Heart right ventricle (tissue), 16 donors: ENCODE data around the gene PDE3A. TPM values are rescaled to one million over a fixed set of nuclear protein-coding genes. Genes with fewer than 3 reads are reported as not detected.
A peak's percentile ranks its signal among the peaks of the same experiment; 100 is the strongest.

Experiments
- ATAC-seq, 8 donors: fragments of 200-7000 bp; cut with Tn5 transposase; one replicate each; pipeline ENCODE4 v1.9.1; 2020; ENCODE audit warnings: mild to moderate bottlenecking in 8 of 8, moderate library complexity in 8 of 8, moderate number of reproducible peaks in 1 of 8
- DNase-seq, 2 donors: peaks; one replicate each; pipeline ENCODE4 v3.0.0-alpha.2; 2020
- H3K27ac ChIP-seq, 10 donors: fragments of 200-600 bp; sonication (generic) in 2 of 10; one replicate each; pipeline versions ENCODE4 v1.5.0 to v1.8.0; 2020 to 2022; ENCODE audit warnings: mild to moderate bottlenecking in 3 of 10
- H3K27me3 ChIP-seq, 7 donors: fragments of 200-600 bp; one replicate each; pipeline ENCODE4 v1.8.0; 2021 to 2022; ENCODE audit warnings: mild to moderate bottlenecking in 2 of 7
- H3K36me3 ChIP-seq, 9 donors: fragments of 200-600 bp; sonication (generic) in 1 of 9; one replicate each; pipeline versions ENCODE4 v1.5.0 to v1.8.0; 2020 to 2022; ENCODE audit warnings: mild to moderate bottlenecking in 2 of 9
- H3K4me1 ChIP-seq, 9 donors: fragments of 200-600 bp; sonication (generic) in 1 of 9; one replicate each; pipeline versions ENCODE4 v1.5.0 to v1.8.0; 2020 to 2022; ENCODE audit warnings: mild to moderate bottlenecking in 4 of 9
- H3K4me3 ChIP-seq, 10 donors: fragments of 200-600 bp; sonication (generic) in 2 of 10; one replicate each; pipeline versions ENCODE4 v1.5.0 to v1.8.0; 2020 to 2022; ENCODE audit warnings: mild to moderate bottlenecking in 7 of 10, moderate library complexity in 2 of 10
- H3K9me3 ChIP-seq, 11 donors: fragments of 200-600 bp in 10 of 11; sonication (generic) in 2 of 11; one replicate each; pipeline versions ENCODE4 v1.5.0 to v1.8.0; 2013 to 2022; ENCODE audit warnings: mild to moderate bottlenecking in 2 of 11, control low read depth in 1 of 11, moderate library complexity in 1 of 11
- WGBS, 2 donors: extraction: QIAGEN DNeasy Blood & Tissue Kit; methylation state at CpG; one replicate each; pipeline ENCODE4 v1.1.7; 2013; ENCODE audit warnings: inconsistent platforms in 1 of 2; 5-methylcytosine and 5-hydroxymethylcytosine counted together
- intact Hi-C, 10 donors: fragments of 100-400 bp; cut with DNase I; formaldehyde crosslinking; loops; one replicate each; pipeline versions ENCODE4 v1.11.1 to v1.14.2; 2022
- polyA plus RNA-seq, 2 donors: library from polyadenylated mRNA; stranded (reverse); fragments of 200-250 nt; gene quantifications; one replicate each; pipeline ENCODE4 v1.2.3, GENCODE V29; 2013
- total RNA-seq, 10 donors: library from RNA; stranded (reverse); fragmentation: NEBNext Ultra II Directional in 3 of 10; extraction: Animal tissue kit (Norgen Biotek cat#: 25700) in 3 of 10; gene quantifications; one replicate each; pipeline versions ENCODE4 v1.2.1 to v1.2.4, GENCODE V29; 2021 to 2023
- TF ChIP-seq, protein P1 (sequence below), 9 donors: fragments of 200-600 bp; sonication (generic) in 2 of 9; IDR thresholded peaks; one replicate each; pipeline versions ENCODE4 v1.5.0 to v1.8.0; 2021 to 2022; ENCODE audit warnings: antibody characterized with exemption in 9 of 9, mild to moderate bottlenecking in 5 of 9, moderate library complexity in 1 of 9
- donor health status: Arrhythmogenic right ventricular cardiomyopathy.
- donor health status: ischemic (EF 13 %, LVEDD 7.1; RV severe dilation, severe dysfunction).
- donor health status: healthy with polysubstance abuse.
- donor health status: DM: no; HTN: yes; CAD: no.
- donor health status: DM: no; HTN: no; CAD: no.
- donor health status: ischemic (EF 25% LVEDD 6.9; RV normal size, moderate dysfunction).
- donor health status: ischemic (EF 25% LVEDD 5.7; RV mildly dilated, moderate dysfunction).
- donor health status: healthy.
- donor health status: DM: yes; HTN: yes; CAD: no.
- donor health status: Ischemic cardiomyopathy.
- donor health status: ischemic (EF 35%, LVEDD 5.7; RV mildly dilated, moderate dysfunction).
- donor health status: nonischemic (EF 11% LVEDD 7.7; RV severe dilation, severe dysfunction).
- donor health status: DM: yes; HTN: yes; CAD: no.
- donor health status: PGD.
- donor health status: ischemic (EF 29% LVEDD 5.4; RV normal size, mild dysfunction).
- donor health status: nonischemic (EF 23%, LVEDD 6.1; RV moderate dilation, normal function).

PDE3A gene
- total and polyA plus RNA-seq, 12 donors: 18.8 to 362 (median 209) TPM

DNA sequence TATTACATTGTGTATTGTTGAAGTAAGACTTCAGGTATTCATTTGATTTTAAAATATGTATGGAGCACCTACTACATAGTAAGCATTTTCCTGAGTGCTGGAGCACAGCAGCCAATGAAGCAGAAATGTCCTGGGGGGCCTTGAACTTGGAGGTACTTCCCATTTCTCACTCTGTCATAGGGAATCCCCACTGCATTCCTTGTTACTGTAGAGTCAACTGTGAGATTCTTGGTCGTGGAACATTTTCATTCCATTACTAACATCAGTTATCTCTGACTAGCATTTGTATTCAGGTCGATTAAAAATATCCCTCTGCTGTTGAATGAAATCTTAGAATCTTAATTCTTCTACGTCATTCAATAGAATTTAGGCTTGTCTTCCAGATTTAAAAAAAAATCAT, 66.7 kb downstream of the PDE3A start:
- H3K4me1 ChIP-seq: peaks cover 4 to 94% (median 79%) of the 10 kb centered on the region in 9 donors
- TF ChIP-seq, protein P1, sequence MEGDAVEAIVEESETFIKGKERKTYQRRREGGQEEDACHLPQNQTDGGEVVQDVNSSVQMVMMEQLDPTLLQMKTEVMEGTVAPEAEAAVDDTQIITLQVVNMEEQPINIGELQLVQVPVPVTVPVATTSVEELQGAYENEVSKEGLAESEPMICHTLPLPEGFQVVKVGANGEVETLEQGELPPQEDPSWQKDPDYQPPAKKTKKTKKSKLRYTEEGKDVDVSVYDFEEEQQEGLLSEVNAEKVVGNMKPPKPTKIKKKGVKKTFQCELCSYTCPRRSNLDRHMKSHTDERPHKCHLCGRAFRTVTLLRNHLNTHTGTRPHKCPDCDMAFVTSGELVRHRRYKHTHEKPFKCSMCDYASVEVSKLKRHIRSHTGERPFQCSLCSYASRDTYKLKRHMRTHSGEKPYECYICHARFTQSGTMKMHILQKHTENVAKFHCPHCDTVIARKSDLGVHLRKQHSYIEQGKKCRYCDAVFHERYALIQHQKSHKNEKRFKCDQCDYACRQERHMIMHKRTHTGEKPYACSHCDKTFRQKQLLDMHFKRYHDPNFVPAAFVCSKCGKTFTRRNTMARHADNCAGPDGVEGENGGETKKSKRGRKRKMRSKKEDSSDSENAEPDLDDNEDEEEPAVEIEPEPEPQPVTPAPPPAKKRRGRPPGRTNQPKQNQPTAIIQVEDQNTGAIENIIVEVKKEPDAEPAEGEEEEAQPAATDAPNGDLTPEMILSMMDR (IDR thresholded peaks at IDR 0.05): no peak
- intact Hi-C loops: no loop called here

GRCh38 chr12:20436316-20436715, 68.0 kb downstream of the PDE3A start:
- H3K9me3 ChIP-seq: no peaks in the 10 kb centered on the region
- DNase-seq (no peak), ATAC-seq (peak in 6 of 8 donors; percentile 25 to 55 (median 38))
- H3K4me3 ChIP-seq: peak overlapping the region in 1 of 10 donors; percentile 1
- intact Hi-C loops: no loop called here
- H3K27ac ChIP-seq: peak overlapping the region; percentile 4 to 91 (median 72)
- H3K27me3 ChIP-seq: no peaks in the 10 kb centered on the region
- TF ChIP-seq, protein P1 (IDR thresholded peaks at IDR 0.05): no peak
- peaks cover 5 to 98% (median 77%) of the 10 kb centered on the region in 9 donors for H3K4me1 ChIP-seq
- no peaks in the 10 kb centered on the region for H3K36me3 ChIP-seq

More for the DNA sequence above, 66.7 kb downstream of the PDE3A start:
- Histone ChIP-seq H3K4me3 (no peak overlapping the region), H3K27ac (peak overlapping the region in 9 of 10 donors; percentile 4 to 91 (median 74)), H3K36me3 (no peaks in the 10 kb centered on the region), H3K9me3 (no peaks in the 10 kb centered on the region), H3K27me3 (no peaks in the 10 kb centered on the region)
- 30 to 31% methylated on average over 3 of the region's 3 CpGs for WGBS, 2 donors
- ATAC-seq (peak in 7 of 8 donors; percentile 19 to 71 (median 52)), DNase-seq (no peak)

DNA sequence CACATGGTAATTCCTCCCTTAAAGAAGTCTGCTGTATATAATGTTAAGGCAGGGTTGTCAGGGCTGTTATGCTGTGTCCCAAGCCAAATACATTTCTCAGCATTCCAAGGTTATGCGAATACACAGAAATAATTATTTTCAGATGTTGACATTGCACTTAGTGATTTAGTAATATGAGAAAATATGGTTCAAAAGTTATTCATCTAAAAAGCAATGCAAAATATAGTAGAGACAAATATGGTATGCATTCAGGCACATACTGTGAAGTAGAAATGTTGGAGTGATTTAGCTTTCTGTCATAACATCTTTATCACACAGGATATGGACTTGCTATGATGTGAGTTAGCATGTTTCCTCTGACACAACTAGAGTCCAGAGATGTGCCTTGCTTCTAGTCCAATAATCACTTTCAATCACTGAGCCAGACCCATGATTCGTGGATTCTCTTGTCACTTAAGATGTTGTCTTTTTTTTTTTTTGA, 70.0 kb downstream of the PDE3A start:
- DNase-seq: no peak
- ATAC-seq: no peak
- Histone ChIP-seq H3K27me3 (no peaks in the 10 kb centered on the region), H3K27ac (peak overlapping the region in 7 of 10 donors; percentile 49 to 91 (median 81)), H3K4me1 (peaks cover 5 to 98% (median 67%) of the 10 kb centered on the region in 9 donors), H3K9me3 (no peaks in the 10 kb centered on the region), H3K36me3 (no peaks in the 10 kb centered on the region), H3K4me3 (no peak overlapping the region)
- TF ChIP-seq, protein P1 (IDR thresholded peaks at IDR 0.05): no peak
- WGBS, 2 donors: 41 to 45% methylated on average over 2 of the region's 2 CpGs
- intact Hi-C loops: no loop called here

DNA sequence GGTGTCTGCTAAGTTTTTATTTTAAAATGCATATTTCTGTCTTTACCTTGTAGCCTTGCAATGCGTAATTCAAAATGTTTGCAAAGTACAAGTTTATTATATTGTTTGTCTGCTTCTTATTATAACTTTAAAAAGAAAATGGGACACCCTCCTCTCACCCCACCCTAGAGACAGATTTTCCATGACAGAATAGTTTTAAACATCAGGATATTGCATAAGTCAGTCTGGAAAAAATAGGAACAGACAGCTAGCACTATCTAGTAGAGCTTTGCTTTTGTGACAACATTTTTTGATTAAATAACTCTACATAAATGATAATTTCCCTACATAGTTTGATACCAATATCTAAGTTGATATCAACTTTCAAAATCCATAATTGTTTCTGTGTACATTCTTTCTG, 71.3 kb downstream of the PDE3A start:
- ATAC-seq (peak in 7 of 8 donors; percentile 25 to 81 (median 56)), DNase-seq (no peak)
- H3K4me3 ChIP-seq: no peak overlapping the region
- WGBS, 2 donors: 73 to 86% methylated on average over 1 of the region's 1 CpG
- peaks cover 12 to 98% (median 68%) of the 10 kb centered on the region in 9 donors for H3K4me1 ChIP-seq
- no peaks in the 10 kb centered on the region for H3K9me3 ChIP-seq
- H3K36me3 ChIP-seq: no peaks in the 10 kb centered on the region
- H3K27me3 ChIP-seq: no peaks in the 10 kb centered on the region
- peak overlapping the region; percentile 8 to 91 (median 71) for H3K27ac ChIP-seq
- TF ChIP-seq, protein P1 (IDR thresholded peaks at IDR 0.05): no peak
- intact Hi-C loops: no loop called here
